HG02870 (cell line): ENCODE measurements around the gene MYH3.

ENCODE experiments used
- ATAC-seq: cut with Tn5 transposase; IDR thresholded peaks from one replicate; pipeline ENCODE4 v1.9.1; 2021; ENCODE audit warnings: mild to moderate bottlenecking, moderate library complexity; ENCODE audit not compliant: unreplicated experiment

The MYH3 gene

GRCh38 chr17:10649602-10650001, 7.5 kb downstream of the MYH3 start:
- ATAC-seq, result no peak

GRCh38 chr17:10648956-10649355, 8.2 kb downstream of the MYH3 start:
- no peak for ATAC-seq

DNA sequence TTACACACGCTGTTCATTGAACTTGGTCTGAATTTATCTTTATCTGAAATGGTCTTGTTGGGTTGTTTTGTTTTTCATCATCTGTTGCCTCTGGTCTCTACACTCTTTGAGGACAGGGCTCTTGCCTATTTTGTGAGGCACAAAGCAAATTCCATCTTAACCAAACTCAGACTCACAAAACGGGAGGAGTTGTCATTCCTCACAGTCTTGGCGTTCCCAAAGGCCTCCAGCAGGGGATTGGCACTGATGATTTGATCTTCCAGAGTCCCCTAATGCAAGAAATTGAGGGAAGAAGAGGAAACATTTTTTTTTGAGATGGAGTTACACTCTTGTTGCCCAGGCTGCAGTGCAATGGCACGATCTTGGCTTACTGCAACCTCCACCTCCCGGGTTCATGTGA, 8.7 kb downstream of the MYH3 start:
- ATAC-seq, result no peak

DNA sequence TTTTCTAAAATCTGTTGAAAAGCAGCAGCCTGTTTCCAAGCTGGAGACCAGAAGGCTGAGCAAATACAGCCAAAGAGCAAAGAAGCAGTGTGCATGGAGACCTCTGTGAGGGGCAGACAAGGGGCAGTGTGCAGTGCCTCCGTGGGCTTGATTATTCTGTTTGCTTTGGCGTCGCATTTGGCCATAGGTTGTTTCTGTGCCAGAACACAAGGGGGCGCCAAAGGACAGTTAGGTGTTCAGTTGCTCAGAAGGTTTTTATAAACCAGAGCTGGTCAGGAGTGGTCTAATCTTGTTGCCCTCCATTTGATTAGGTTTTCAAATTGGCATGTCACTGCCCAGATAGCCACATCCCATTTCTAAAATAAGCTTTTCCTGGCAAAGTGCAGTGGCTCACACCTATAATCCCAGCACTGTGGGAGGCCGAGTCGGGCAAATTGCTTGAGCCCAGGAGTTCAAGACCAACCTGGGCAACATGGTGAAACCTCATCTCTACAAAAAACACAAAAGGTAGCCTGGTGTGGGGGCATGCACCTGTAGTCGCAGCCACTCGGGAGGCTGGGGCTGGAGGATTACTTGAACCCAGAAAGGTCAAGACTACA, 10.6 kb downstream of the MYH3 start:
- ATAC-seq, result peak; percentile 55

GRCh38 chr17:10640475-10640874, 16.6 kb downstream of the MYH3 start:
- no peak for ATAC-seq

GRCh38 chr17:10638151-10638550, 19.0 kb downstream of the MYH3 start:
- no peak for ATAC-seq

- no peak for ATAC-seq
These were observed 21.8 kb downstream of the MYH3 start for GRCh38 chr17:10635290-10635689.

GRCh38 chr17:10633738-10634379, 23.2 kb downstream of the MYH3 start:
- ATAC-seq, result peak; percentile 94

GRCh38 chr17:10631701-10632100, 25.4 kb downstream of the MYH3 start:
- no peak for ATAC-seq

DNA sequence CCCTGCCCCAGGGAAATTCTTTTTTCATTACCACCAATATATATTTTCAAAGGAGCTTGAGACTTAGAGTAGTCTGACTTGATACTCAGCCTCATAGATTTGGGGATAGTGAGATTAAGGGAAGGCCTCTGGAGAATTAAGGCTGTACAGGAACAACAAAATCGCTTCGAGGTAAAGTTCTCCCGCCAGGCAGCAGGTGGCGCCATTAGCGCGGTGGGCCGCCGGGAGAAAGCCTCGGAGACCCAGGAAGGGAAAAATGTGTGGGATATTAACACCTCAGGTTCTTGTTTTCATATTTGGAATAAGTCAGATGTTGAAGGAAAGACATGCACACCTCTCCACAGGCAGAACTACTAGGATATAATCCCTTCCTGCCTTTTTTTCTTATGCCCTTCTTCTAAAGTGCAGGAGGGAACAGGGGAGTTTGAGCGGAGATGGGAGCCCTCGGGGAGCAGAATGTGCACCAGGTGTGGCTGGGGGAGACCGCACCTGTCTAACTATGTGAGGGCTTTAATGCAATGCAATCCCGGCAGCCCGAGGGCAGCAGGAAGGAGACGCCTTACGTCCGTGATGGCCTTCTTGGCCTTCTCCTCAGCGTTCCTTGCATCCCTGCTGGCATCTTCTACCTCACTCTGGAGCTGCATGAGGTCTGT, 25.9 kb downstream of the MYH3 start:
- ATAC-seq, result no peak

- ATAC-seq, result no peak
These were observed 27.4 kb downstream of the MYH3 start for GRCh38 chr17:10629706-10630105.

- ATAC-seq, result no peak
These were observed 28.4 kb downstream of the MYH3 start for GRCh38 chr17:10628756-10629155.

GRCh38 chr17:10626390-10626789, 30.7 kb downstream of the MYH3 start:
- no peak for ATAC-seq

DNA sequence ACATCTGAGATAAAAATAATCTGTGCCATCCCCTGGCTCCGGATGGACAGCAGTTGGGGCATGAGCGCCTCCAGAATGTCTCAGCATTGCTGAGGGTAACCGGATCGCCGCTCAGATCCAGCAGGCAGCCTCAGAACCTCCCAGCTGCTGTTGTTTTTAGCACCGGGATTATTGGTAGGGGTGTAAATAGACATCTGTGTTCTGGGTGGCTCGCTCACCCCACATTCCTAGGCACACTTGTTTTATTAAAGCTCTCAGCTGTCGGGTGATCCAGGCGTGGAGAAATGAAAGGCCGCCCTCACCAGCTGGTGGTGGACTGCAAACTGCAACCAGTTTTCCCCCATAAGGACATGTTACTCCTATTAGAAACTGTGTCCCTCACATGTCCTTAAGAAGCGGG, 32.1 kb downstream of the MYH3 start:
- no peak for ATAC-seq

GRCh38 chr17:10623737-10624338, 33.3 kb downstream of the MYH3 start:
- ATAC-seq, result no peak

DNA sequence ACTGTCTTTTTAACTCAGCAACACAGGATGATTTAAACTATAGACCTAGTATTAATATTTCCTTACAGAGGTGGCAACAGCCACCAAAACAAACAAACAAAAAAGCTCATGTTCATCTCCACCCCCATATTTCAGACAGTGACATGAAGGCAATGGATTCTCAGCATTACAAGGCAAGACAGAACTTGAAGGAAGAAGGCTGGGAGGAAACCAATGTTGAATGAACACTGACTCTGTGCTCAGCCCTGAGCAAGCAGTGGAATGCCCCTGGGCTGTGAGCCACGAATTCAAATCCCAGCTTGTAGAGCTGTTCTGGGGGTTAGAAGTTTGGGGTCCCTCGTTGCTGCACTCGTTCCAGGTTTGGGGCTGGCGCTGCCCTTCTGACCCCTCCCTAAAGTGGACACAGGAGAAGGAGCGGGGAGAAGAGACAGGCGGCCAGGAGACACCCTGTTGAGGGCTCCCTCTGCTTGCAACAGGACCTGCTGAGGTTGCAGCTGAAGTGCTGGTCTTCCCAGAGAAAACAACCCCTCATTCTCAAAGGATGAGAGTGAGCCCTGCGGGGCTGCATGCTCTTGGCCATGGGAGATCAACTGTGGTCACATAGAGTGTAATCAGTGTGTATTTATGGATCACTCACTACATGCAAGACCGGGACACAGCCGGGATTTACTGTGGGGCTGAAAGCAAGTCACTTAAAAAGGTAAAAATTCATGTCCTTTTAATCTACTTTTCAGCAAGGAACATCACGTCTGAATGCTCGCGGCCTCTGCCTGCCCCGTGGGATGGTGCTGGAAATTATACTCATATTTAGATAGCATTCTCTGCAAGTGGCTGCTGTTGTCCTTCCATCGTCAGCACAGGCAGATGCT, 34.3 kb downstream of the MYH3 start:
- ATAC-seq, result no peak

DNA sequence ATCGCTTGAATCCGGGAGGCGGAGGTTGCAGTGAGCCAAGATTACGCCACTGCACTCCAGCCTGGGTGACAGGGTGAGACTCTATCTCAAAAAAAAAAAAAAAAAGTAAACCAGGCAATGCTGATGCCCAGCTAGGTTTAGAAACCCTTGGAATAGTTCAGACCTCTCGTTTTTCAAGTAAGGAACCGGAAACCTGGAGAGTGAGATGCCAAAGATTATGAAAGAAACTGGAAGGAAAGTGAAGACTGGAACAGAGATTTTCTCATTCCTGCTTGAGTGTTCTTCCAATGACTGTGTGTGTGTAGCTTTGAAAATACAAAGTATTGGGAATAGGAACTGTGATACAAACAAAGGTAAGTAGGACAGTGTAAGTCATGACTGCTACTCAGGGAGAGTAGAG, 35.7 kb downstream of the MYH3 start:
- no peak for ATAC-seq

- no peak for ATAC-seq
These were observed 36.3 kb downstream of the MYH3 start for GRCh38 chr17:10620823-10621222.

- peak; percentile 79 for ATAC-seq
These were observed 38.9 kb downstream of the MYH3 start for GRCh38 chr17:10618202-10618635.

GRCh38 chr17:10617120-10617505, 40.0 kb downstream of the MYH3 start:
- no peak for ATAC-seq

DNA sequence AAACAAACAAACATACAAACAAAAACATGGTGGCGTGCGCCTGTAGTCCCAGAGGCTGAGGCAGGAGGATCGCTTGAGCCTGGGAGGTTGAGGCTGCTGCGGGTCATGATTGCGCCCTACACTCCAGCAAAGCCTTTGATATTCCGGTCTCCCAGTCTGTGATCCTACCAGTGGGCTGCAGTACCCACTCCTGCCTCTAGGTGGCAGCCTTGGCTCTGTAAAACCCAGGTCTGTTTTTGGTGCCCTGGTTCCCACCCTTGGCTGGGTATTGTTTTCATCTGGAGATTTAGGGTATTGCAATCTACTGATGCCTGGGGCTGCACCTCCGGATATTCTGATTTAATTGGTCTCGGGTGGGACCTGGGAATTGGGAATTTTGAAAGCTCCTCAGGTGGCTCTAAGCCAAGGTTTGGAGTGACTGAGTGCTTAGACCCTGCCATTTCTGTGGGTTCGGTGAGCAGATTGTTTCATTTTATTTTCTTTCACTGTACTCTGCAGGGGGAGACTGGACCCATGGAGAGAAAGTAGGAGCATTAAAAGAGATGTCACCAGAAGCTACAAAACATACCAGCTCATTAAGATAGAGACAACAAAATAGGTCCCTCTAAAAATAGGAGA, 40.5 kb downstream of the MYH3 start:
- no peak for ATAC-seq
